GM10847 (cell line): Measurements from ENCODE around the gene USP30.

Experiments
- POLR2A ChIP-seq: IDR thresholded peaks from 2 replicates; pipeline ENCODE4 v1.6.1; 2011; ENCODE audit not compliant: insufficient read length; ENCODE audit errors: extremely low read depth

USP30 gene

GRCh38 chr12:109087250-109087649, 34.9 kb downstream of the USP30 start:
- TF ChIP-seq POLR2A = no peak

DNA sequence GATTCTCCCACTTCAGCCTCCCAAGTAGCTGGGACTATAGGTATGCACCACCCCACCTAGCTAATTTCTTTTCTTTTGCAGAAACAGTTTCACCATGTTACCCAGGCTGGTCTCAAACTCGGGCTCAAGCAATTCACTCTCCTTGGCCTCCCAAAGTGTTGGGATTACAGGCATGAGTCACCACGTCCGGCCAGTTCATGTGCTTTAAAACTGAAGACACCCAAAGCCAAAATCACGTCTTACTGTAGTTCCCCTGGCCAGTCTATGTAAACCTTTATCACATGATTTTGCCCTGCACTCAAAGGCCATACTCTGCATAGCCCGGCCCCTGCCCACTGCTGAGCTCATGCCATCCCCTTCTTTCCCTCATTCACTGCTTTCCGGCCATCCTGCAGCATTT, 36.4 kb downstream of the USP30 start:
- no peak for TF ChIP-seq POLR2A

- TF ChIP-seq POLR2A = no peak
These were observed 37.3 kb downstream of the USP30 start for GRCh38 chr12:109089683-109090082.

DNA sequence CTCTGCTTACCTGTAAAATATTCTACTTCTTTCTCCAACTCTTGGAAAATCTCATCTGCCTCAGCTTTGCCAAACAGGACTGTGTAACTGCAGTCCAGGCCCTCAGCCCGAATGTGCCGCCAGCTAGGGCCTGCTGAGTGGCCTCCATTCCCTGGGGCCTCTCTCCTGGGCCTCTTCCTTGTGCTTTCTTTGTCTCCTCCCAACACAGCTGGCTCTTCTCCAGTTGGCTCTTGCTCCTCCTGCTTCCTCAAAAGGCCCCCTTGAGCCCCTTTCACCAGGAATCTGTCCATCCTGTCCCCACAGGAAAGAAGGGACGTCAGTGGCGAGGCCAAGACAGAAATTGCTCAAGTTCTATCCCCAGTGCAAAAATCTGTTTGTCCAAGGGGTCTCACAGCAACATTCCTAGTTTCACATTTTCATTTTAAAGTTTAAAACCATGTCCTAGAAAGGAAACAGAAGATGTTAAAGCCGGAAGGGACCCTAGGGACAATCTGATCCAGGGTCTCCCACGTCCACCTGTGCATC, 40.2 kb downstream of the USP30 start:
- TF ChIP-seq POLR2A = no peak

DNA sequence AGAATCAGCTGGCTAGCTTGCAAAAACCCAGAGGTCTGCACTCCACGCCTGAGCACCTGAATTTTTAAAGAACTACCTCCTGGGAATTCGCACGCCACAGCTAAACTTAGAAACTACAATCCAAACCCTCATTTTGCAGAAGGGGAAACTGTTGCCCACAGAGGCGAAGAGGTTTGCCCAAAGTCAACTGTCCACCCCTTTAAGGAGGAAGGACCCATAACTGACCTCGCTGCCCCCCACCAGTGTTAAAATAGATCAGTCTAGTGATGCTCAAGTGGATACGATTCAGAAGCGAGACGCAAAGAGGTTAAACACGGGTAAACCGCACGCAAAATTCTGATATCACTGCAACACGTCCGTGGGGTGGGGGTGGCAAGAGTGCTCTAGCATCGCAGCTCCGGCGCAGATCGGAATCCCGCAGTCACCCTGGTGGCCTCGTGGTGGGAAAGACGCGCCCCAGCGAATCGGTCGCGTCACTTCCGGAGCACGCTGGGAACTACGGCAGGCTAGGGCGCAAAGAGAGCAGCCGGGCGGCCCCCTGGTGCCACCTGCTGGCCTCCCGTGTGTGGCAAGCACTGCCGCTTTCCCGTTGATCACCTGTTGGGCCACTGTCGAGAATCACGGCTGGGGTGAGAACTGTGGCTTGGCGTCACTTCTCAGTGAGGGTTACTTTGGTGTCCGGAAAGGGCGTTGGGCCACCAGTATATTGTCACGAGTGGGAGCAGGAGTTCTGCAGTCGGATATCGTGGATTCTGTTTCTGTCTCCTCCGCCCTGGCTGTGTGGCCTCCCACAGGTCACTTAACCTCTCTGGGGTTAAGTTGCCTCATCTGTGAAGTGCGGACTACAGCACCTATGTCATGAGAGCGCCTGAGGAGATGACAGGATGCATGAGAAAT, 40.9 kb downstream of the USP30 start, which contains the start of gene ALKBH2:
Gene ALKBH2 (minus strand): TSS at position 451 of the 897 bp plus-strand sequence. CDS start 686 bp downstream, outside the sequence.
- TF ChIP-seq POLR2A = peak; percentile 87

DNA sequence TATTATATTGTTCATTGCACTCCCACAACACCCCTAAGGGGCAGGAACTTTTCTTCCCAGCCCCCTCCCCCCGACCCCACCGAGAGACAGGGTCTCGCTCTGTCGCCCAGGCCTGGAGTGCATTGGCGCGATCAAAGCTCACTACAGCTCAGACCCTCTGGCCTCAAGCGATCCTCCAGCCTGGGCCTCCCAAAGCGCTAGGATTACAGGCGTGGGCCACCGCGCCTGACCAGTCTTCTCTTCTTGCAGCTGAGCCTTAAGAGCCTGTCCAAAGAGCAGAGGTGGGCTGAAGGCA, 44.7 kb downstream of the USP30 start:
- no peak for TF ChIP-seq POLR2A

DNA sequence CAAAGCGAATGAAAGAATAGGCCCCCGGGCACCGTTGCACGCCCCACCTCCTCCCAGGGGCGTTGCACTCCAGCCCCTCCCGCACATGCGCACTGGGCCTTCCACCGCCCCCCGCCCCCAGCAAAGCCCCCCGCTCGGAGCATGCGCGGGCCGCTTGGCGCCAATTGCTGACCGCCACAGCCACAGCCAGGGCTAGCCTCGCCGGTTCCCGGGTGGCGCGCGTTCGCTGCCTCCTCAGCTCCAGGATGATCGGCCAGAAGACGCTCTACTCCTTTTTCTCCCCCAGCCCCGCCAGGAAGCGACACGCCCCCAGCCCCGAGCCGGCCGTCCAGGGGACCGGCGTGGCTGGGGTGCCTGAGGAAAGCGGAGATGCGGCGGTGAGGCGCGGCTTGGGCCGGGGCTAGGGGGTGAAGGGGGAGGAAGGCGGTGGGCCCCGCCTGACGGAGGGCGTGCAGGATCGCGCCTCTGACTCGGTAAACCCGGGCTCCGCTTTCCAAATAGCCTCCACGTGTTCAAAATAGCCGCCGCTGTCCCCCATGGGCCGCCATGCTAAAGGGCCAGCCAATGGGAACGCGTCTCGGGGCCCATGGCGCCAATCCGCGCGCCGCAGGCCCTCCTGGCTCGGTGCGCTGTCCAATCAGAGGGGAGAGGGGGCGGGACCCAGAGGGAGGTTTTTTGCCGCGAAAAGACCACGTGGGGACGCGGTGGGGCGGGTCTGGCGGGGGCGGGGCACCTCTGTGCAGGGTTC, 45.2 kb downstream of the USP30 start, which contains the start of gene UNG:
Gene UNG (plus strand): TSS at position 163 of the 748 bp plus-strand sequence. CDS start 83 bp downstream, at position 246.
- peak; percentile 32 for TF ChIP-seq POLR2A

DNA sequence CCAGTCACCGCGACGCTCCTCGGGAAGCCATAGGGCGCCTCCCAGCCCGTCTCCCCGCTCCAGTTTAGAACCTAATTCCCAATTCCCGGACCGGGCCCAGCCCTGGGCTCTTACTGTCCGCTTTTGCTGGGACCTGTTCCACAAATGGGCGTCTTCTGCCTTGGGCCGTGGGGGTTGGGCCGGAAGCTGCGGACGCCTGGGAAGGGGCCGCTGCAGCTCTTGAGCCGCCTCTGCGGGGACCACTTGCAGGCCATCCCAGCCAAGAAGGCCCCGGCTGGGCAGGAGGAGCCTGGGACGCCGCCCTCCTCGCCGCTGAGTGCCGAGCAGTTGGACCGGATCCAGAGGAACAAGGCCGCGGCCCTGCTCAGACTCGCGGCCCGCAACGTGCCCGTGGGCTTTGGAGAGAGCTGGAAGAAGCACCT, 45.8 kb downstream of the USP30 start:
- TF ChIP-seq POLR2A = no peak

GRCh38 chr12:109098651-109099050, 46.3 kb downstream of the USP30 start:
- TF ChIP-seq POLR2A = no peak

GRCh38 chr12:109099431-109100020, 47.1 kb downstream of the USP30 start:
- TF ChIP-seq POLR2A = no peak

DNA sequence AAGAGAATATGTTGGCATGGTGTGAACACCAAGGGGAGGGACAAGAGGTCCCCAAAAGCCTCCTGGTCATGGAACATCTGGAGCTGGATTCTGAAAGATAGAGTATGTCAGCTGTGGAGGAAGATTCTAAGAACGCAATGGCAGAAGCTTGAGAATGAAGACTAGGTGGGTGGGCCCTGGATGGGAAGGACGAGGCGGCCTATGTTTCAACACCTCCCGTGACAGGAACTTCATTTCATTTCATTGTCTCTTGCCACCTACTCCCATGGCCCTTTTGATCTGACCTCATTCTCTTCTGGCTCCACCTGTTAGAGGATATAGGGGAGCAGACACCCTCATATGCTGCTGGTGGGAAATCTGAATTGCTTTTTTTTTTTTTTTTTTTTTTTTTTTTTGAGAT, 48.4 kb downstream of the USP30 start:
- TF ChIP-seq POLR2A = no peak

DNA sequence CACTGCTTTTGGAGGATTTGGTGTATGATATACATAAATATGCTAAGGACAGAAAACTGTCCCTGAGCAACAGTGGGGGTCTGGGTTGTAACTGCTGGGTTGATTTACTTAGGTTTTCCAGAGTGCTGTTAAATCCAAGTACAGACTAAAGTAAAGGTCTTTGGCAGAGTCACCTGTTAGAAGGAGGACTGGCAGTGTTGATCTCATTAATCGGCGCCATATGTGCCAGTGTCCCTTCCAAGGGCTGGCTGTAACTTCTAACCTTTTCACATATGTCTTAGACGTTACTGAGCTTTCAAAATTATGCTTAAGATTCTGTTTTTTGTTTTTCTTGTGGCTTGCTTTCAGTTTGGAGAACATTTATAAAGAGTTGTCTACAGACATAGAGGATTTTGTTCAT, 50.1 kb downstream of the USP30 start:
- TF ChIP-seq POLR2A = no peak

- TF ChIP-seq POLR2A = no peak
These were observed 52.8 kb downstream of the USP30 start for GRCh38 chr12:109105176-109105575.

GRCh38 chr12:109109746-109110350, 57.5 kb downstream of the USP30 start:
- no peak for TF ChIP-seq POLR2A

DNA sequence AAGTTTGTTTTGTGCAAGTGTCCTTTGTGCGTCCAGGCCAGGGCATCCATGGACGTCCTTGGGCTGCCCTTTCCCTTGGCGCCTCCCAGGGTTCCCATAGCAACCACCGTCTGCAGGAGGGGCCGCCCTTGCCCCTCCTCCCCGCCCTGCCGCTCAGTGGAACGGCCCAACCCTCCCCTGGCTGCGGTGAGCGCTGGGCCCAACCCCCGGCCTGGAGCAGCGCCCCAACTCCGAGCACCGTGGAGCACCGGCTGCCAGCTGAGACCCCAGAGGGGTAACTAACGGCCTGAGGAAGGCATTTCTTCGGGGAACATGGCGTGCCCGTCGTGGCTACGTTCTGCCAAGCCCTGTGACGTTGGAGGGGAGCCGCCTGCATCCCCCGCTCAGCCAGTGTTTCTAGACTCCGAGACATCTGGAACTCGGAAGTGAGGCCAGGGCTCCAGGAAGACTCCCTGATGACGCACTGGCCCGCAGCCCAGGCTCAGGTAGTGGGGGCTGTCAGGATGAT, 58.7 kb downstream of the USP30 start:
- TF ChIP-seq POLR2A = no peak
